ENCODE results near the gene CRACR2A.

GRCh38 chr12:3694673-3695072 is 58.2 kb downstream of the CRACR2A start:
- no peak for TF ChIP-seq CTCF (IDR thresholded peaks at IDR 0.05 in 4 of 5, conservative IDR thresholded peaks at IDR 0.05 in 1 of 5)
- no peak for TF ChIP-seq POLR2A (IDR thresholded peaks at IDR 0.05)
